ENCODE measurements around the gene B3GNT7.
"Not testable (repeated sequence)": the region's sequence is repeated elsewhere in the genome, so short reads cannot be mapped to it uniquely, and the experiment has no call there.

B3GNT7 gene

GRCh38 chr2:231429152-231429551 lies 33.6 kb downstream of the B3GNT7 start:
- Histone ChIP-seq H3K9me3 (replicated peaks; ENCODE audit: insufficient read depth, low read length) (no peaks in the 10 kb centered on the region), H2AFZ (ENCODE audit: low read length) (no peak overlapping the region), H3K4me3 (ENCODE audit: low read length) (no peak overlapping the region), H3K4me1 (ENCODE audit: low read length) (no peaks in the 10 kb centered on the region), H3K79me2 (ENCODE audit: low read length) (no peaks in the 10 kb centered on the region), H3K9me2 (replicated peaks; ENCODE audit: insufficient read depth, low read length) (no peaks in the 10 kb centered on the region), H4K20me1 (ENCODE audit: insufficient read depth, low read length) (no peaks in the 10 kb centered on the region), H3F3A (ENCODE audit: insufficient read depth, low read length) (no peaks in the 10 kb centered on the region), H3K27ac (ENCODE audit: low read length) (no peak overlapping the region), H3K9ac (ENCODE audit: low read length) (no peak overlapping the region), H3K27me3 (replicated peaks; ENCODE audit: insufficient read depth, low read length) (no peaks in the 10 kb centered on the region), H3K4me2 (ENCODE audit: low read depth, low read length) (no peak overlapping the region), H3K36me3 (replicated peaks; ENCODE audit: insufficient read depth, low read length) (no peaks in the 10 kb centered on the region)
- TF ChIP-seq CTCF (IDR thresholded peaks at IDR 0.05; ENCODE audit: low read length) (no peak), EZH2phosphoT487 (IDR thresholded peaks at IDR 0.05; ENCODE audit: low read length) (no peak), EZH2 (optimal IDR thresholded peaks at IDR 0.05; ENCODE audit: low read depth, low read length) (no peak)
- DNase-seq, result no peak

GRCh38 chr2:231429901-231430300 lies 34.4 kb downstream of the B3GNT7 start:
- Histone ChIP-seq H3K4me2 (ENCODE audit: low read depth, low read length) (no peak overlapping the region), H3K79me2 (ENCODE audit: low read length) (no peaks in the 10 kb centered on the region), H3F3A (ENCODE audit: insufficient read depth, low read length) (no peaks in the 10 kb centered on the region), H3K9me2 (replicated peaks; ENCODE audit: insufficient read depth, low read length) (no peaks in the 10 kb centered on the region), H3K4me1 (ENCODE audit: low read length) (no peaks in the 10 kb centered on the region), H3K9ac (ENCODE audit: low read length) (no peak overlapping the region), H4K20me1 (ENCODE audit: insufficient read depth, low read length) (no peaks in the 10 kb centered on the region), H2AFZ (ENCODE audit: low read length) (no peak overlapping the region), H3K36me3 (replicated peaks; ENCODE audit: insufficient read depth, low read length) (no peaks in the 10 kb centered on the region), H3K9me3 (replicated peaks; ENCODE audit: insufficient read depth, low read length) (no peaks in the 10 kb centered on the region), H3K27me3 (replicated peaks; ENCODE audit: insufficient read depth, low read length) (no peaks in the 10 kb centered on the region), H3K4me3 (ENCODE audit: low read length) (no peak overlapping the region), H3K27ac (ENCODE audit: low read length) (no peak overlapping the region)
- no peak for DNase-seq
- TF ChIP-seq EZH2 (optimal IDR thresholded peaks at IDR 0.05; ENCODE audit: low read depth, low read length) (no peak), EZH2phosphoT487 (IDR thresholded peaks at IDR 0.05; ENCODE audit: low read length) (no peak), CTCF (IDR thresholded peaks at IDR 0.05; ENCODE audit: low read length) (no peak)

DNA sequence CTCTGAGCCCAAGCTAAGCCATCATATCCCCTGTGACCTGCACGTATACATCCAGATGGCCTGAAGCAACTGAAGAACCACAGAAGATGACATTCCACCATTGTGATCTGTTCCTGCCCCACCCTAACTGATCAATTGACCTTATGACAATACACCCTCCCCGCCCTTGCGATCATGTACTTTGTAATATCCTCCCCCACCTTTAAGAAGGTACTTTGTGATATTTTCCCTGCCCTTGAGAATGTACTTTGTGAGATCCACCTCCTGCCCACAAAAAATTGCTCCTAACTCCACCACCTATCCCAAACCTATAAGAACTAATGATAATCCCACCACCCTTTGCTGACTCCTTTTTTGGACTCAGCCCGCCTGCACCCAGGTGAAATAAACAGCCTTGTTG lies 34.9 kb downstream of the B3GNT7 start:
- H3K9me3 ChIP-seq (replicated peaks; ENCODE audit: insufficient read depth, low read length); H3K4me1 ChIP-seq (ENCODE audit: low read length); H3K27me3 ChIP-seq (replicated peaks; ENCODE audit: insufficient read depth, low read length); H3K4me3 ChIP-seq (ENCODE audit: low read length); H2AFZ ChIP-seq (ENCODE audit: low read length); H3K9ac ChIP-seq (ENCODE audit: low read length); H3K4me2 ChIP-seq (ENCODE audit: low read depth, low read length); H3K9me2 ChIP-seq (replicated peaks; ENCODE audit: insufficient read depth, low read length); H3F3A ChIP-seq (ENCODE audit: insufficient read depth, low read length); H3K27ac ChIP-seq (ENCODE audit: low read length); H3K36me3 ChIP-seq (replicated peaks; ENCODE audit: insufficient read depth, low read length); H3K79me2 ChIP-seq (ENCODE audit: low read length); H4K20me1 ChIP-seq (ENCODE audit: insufficient read depth, low read length); DNase-seq: not testable (repeated sequence)

DNA sequence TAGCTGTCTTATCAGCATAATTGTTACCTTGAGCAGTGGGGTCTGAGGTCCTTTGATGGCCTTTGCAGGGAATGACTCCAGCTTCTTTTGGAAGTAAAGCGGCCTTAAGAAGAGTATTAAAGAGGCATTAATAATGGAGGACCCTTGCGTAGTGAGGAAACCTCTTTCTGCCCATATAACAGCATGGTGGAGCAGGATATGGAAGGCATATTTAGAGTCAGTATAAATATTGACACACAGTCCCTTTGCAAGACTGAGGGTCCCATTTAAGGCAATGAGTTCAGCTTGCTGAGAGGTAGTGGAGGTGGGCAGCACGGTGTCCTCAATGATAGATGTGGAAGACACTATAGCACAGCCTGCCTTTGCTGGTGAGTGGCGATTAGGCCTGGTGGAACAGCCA lies 36.1 kb downstream of the B3GNT7 start:
- H3K9me2 ChIP-seq (replicated peaks; ENCODE audit: insufficient read depth, low read length), result no peaks in the 10 kb centered on the region
- H3K4me2 ChIP-seq (ENCODE audit: low read depth, low read length), result no peak overlapping the region
- H3K79me2 ChIP-seq (ENCODE audit: low read length), result no peaks in the 10 kb centered on the region
- TF ChIP-seq EZH2 (optimal IDR thresholded peaks at IDR 0.05; ENCODE audit: low read depth, low read length) (no peak), EZH2phosphoT487 (IDR thresholded peaks at IDR 0.05; ENCODE audit: low read length) (no peak), CTCF (IDR thresholded peaks at IDR 0.05; ENCODE audit: low read length) (no peak)
- no peaks in the 10 kb centered on the region for H3K27me3 ChIP-seq (replicated peaks; ENCODE audit: insufficient read depth, low read length)
- no peak overlapping the region for H3K27ac ChIP-seq (ENCODE audit: low read length)
- H3K9ac ChIP-seq (ENCODE audit: low read length), result no peak overlapping the region
- no peak overlapping the region for H2AFZ ChIP-seq (ENCODE audit: low read length)
- H4K20me1 ChIP-seq (ENCODE audit: insufficient read depth, low read length), result no peaks in the 10 kb centered on the region
- DNase-seq, result no peak
- no peaks in the 10 kb centered on the region for H3K36me3 ChIP-seq (replicated peaks; ENCODE audit: insufficient read depth, low read length)
- no peak overlapping the region for H3K4me3 ChIP-seq (ENCODE audit: low read length)
- no peaks in the 10 kb centered on the region for H3K4me1 ChIP-seq (ENCODE audit: low read length)
- no peaks in the 10 kb centered on the region for H3F3A ChIP-seq (ENCODE audit: insufficient read depth, low read length)
- H3K9me3 ChIP-seq (replicated peaks; ENCODE audit: insufficient read depth, low read length), result no peaks in the 10 kb centered on the region
